ENCODE measurements around the gene MKLN1.

DNA sequence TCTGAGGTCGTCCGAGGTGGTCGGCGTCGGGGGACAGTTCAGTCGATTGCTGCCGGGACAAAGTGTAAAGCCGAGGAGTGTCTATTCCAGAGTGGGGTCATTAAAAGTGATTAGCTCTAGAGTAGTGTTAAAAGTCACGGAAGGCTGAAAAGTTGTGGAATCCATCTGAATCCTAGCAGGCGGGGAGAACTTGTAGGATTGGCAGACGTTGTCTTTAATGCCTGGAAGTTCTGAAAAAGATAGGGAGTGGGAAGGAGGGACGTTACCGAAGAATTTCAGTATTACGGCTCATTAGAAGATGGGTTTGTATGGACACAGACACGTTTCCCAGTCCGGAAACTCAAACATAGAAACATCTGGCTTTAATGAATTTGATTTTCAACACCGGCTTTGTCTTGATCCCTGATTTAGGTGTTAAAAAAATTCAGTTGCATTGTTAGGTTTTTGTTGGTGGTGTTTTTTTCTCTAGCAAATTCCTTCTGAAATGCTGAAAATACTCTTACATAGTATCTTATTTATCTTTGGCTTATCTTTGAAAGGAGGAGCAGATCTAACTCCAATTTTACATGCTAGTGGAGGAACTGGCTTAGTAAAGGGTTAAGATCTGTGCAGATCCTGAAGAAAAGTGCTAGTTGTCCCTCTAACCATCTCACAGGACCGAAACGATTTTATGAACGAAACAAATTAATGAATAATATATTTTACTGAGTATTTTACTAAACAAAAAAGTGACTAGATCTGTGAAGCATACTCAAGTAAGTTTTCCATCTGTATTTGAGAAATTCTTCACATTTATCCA is 900 bp downstream of the MKLN1 start:
- TF ChIP-seq POLR2AphosphoS5 (IDR thresholded peaks at IDR 0.05; ENCODE audit: low read depth, low read length): no peak
- TF ChIP-seq, protein P1, sequence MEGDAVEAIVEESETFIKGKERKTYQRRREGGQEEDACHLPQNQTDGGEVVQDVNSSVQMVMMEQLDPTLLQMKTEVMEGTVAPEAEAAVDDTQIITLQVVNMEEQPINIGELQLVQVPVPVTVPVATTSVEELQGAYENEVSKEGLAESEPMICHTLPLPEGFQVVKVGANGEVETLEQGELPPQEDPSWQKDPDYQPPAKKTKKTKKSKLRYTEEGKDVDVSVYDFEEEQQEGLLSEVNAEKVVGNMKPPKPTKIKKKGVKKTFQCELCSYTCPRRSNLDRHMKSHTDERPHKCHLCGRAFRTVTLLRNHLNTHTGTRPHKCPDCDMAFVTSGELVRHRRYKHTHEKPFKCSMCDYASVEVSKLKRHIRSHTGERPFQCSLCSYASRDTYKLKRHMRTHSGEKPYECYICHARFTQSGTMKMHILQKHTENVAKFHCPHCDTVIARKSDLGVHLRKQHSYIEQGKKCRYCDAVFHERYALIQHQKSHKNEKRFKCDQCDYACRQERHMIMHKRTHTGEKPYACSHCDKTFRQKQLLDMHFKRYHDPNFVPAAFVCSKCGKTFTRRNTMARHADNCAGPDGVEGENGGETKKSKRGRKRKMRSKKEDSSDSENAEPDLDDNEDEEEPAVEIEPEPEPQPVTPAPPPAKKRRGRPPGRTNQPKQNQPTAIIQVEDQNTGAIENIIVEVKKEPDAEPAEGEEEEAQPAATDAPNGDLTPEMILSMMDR (IDR thresholded peaks at IDR 0.05): no peak

All from SK-N-SH (cell line).